Activated CD8-positive, alpha-beta memory T cell treated with anti-CD3 and anti-CD28 coated beads, Interleukin-2, amount 50 U/mL, for 48 hours (primary cell): ENCODE measurements around the gene ARPC1A.

ENCODE experiments used
- DNase-seq: peaks from one replicate; pipeline ENCODE4 v3.0.0-alpha.2; 2020

ARPC1A gene

DNA sequence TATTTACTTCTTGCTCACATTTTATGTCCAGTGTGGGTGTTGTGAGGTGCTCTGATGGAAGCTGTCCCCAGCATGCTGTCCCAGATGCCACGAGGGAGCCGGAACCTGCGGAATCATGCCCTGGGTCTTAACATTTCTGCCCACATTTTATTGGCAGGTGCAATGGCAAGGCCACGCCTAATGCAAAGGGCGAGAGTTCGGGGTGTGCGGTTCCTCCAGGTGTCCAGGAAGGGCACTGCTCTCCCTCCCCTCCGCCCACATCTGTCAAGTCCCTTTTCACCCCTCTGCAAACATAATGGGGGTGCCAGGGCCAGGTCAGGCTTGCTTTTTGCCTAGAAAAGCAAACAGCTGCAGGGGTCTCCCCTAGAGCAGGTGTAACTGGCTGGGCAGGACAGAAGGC, 66.3 kb downstream of the ARPC1A start:
- DNase-seq, result no peak

- peak; percentile 87 for DNase-seq
Measured at GRCh38 chr7:99392659-99393354, 67.1 kb downstream of the ARPC1A start.

GRCh38 chr7:99393355-99394187, 67.9 kb downstream of the ARPC1A start:
- DNase-seq, result no peak

- DNase-seq, result no peak
Measured at GRCh38 chr7:99394188-99394502, 68.4 kb downstream of the ARPC1A start.

GRCh38 chr7:99395616-99396327, 70.1 kb downstream of the ARPC1A start:
- DNase-seq, result no peak

DNA sequence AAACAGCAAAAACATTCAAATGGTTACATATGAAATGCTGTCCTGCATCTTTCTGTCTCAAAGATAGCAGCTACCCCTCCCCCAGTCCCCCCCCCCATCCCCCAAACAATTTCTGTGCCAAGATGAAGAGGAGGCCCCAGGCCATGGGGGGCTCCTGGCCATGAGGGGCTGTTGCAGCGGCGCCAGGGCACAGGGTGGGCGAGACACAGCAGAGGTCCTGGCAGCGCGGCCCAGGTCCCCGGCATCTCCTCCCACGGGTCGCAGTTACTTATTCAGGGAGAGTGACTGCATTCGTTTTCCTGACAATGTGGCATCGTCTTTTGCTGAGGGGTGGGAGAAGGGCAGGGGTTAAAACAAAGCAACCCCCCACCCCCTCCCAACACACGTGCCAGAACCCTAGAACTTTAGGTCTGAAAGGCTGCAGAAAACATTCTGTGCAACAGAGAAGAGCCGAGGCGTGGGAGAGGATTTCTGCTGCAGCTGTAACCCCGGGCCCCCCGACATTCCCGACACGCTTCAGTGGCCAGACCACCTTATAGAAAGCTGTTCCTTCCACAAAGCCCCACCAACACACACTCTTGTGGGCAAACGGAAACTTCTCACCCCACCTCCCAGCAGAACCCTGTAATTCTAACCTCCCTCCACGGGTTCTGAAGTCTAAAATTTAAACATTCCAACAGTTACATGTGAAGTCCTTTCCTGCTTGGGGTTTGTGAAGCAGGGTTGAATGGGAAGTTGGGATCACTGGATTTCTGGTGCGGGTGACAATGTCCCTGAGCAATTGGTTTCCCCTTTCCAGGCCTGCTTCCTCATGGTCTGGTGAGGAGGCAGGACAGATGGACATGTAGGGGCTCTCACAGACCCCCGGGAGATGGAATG, 71.0 kb downstream of the ARPC1A start:
- DNase-seq, result no peak

DNA sequence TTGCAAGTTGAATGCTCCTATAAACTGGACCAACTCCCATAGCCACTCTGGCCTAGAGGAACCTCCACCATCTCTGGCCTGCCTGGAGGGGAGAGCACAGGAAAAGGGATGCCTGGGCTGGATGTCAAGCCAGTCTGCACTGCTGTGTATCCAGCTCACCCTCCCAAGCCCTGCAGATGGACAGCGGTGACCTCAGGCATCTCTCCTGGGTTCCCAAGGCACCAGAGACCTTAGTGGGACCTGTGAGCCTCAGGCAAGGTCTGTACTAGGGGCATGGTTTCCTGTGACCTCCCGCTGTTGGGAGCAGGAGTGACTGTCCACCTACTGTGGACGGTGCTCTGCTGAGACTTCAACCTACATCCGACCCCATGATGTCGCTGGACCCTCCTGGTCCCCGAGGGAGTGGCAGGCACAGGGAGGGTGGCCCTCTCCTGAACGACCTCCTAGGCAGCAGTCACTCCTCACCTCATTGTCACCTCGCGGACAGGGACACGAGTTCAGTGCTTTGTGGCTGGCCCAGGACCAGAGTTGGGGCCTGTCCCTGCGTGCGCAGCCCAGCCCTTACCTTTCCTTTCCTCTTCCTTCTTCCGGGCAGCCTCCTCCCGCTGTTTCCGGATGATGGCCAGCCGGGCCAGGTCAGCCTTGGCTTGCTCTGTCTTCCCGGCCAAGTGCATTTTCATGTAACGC, 71.7 kb downstream of the ARPC1A start:
- no peak for DNase-seq

DNA sequence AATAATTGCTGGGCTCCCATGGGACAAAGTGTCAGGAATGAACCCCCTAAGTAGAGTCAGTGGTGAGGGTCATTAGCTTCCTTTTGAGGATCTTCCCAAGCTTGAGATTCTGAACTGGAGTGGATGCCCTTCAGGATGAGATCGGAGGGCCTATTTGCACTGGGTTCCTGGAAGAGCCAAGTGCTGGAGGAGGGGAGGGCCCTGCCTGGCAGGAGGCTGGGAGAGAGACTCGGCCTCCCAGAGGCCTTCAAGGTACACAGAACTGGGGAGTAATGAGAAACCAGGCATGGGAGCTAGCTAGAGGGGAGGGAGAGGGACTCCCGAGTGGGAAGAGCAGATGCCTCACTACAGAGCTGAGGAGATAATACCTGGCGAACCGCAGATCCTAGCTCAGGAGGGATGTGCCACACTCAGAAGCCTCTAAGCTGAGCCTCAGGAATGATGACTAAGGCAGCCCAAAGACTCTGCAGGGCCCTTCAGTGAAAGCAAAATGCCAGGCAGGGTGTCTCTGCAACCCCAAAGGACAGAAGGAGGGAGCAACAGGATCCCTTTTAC, 73.3 kb downstream of the ARPC1A start:
- no peak for DNase-seq

GRCh38 chr7:99399597-99399996, 73.9 kb downstream of the ARPC1A start:
- DNase-seq, result no peak

DNA sequence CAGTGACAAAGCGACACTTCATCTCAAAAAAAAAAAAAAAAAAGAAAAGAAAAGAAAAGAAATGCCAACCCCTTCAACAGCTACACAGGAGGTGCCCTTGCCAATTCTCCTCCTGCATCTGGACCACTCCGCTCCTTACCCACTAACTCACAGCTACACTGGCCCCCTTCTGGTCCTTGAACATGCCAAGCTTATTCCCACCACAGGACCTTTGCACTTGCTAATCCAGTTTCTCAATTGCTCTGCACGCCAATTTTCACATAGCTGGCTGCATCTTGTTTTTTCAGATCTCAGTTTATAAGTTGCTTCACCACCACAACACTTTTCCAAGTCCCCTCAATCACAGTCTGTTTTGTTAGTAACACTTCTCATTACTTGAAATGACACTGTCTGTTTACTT, 77.2 kb downstream of the ARPC1A start:
- no peak for DNase-seq

DNA sequence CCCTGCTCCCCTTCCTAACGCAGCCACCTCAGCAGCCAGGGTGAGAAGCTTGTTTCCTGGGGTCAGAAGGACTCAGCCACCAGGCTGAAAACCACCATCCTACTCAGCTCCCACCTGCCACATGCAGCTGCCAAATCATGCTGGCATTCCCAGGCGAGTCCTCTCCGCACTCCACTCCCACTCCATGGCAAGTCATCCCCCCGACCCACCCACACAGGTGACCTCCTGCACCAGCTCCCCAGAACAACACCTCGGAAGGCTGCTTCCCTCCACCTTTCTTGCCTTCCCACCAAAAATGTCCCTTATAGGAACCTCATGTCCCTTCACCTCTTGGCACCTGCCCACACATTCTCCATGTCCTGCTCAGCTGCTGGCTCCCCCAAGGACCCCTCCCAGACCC, 78.1 kb downstream of the ARPC1A start:
- no peak for DNase-seq

- no peak for DNase-seq
Measured at GRCh38 chr7:99404235-99404976, 78.7 kb downstream of the ARPC1A start.

DNA sequence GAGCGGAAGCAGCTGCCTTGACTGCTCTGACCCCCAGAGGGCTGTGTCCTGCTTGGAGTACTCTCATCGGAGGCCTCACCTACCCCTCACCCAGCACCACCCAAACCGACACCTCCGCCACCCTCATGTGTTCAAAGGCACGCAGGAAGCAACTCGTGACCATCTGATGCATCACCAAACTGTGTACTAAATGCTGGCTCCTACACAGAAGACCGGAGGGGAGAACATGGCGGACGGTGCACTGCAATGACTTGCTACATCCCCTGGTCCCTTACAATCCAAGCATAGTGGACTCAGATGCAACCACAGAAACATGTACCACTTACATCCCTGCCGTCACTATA, 79.3 kb downstream of the ARPC1A start:
- DNase-seq, result no peak

- no peak for DNase-seq
Measured at GRCh38 chr7:99406557-99406956, 80.9 kb downstream of the ARPC1A start.

DNA sequence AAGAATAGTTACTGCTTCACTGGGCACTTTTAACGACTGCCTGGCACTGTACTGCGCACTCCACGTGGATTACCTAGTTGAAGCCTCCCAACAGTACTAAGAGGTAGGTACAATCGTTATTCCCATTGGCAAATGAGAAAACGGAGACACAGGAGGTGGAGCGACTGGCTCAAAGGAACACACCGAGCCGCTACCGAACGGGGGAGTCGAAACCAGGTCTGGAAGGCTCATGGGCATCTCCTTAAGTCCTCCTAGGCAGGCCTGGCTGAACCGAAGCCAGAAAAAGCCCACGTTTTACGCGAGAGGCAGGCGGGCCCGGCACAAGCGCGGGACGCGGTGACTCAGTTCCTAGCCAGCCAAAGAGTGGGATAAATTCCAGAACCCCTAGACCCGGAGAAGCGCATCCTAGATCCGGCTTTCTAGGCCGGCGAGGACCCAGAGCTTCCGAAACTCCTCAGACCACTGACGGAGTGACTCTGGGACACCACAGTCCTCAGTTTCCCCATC, 82.2 kb downstream of the ARPC1A start:
- peak; percentile 74 for DNase-seq

- DNase-seq, result peak; percentile 96
Measured at GRCh38 chr7:99408379-99409191, 82.9 kb downstream of the ARPC1A start, which contains the start of the genes BUD31 and PDAP1. BUD31 (plus strand) TSS chr7:99408969; CDS start chr7:99411093, 2,124 bp downstream. PDAP1 (minus strand) TSS chr7:99408597; CDS start chr7:99408548, 49 bp downstream.

DNA sequence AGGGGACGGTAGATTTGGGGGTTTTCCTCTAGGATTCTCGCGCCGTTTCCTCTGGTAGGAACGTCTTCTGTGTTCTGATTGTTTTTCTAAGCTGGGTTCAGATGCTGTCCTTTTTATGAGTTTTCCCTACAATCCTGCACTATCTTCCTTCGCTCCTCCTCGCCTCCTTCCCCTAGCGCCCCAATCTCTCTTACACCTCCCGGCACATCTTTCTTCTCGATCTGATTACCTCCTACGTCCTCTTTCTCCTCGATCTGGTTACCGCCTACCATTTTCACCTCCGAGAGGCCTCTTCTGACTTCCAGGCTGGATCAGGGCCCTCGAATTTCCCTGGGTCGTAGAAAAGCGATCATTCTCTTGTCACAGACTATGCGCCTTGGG, 83.5 kb downstream of the ARPC1A start:
- DNase-seq, result no peak

- no peak for DNase-seq
Measured at GRCh38 chr7:99409806-99410205, 84.1 kb downstream of the ARPC1A start.

GRCh38 chr7:99410635-99411034, 84.9 kb downstream of the ARPC1A start:
- no peak for DNase-seq
